Neuronal stem cell (in vitro differentiated cells): ENCODE measurements around the gene SORBS1.
A peak's percentile ranks its signal among the peaks of the same experiment; 100 is the strongest.

ENCODE experiments used
- DNase-seq: peaks from one replicate; pipeline ENCODE4 v3.0.0-alpha.2; 2013; ENCODE audit warnings: low spot score
- H2AFZ ChIP-seq: one replicate; pipeline ENCODE4 v1.6.1; 2013; ENCODE audit warnings: mild to moderate bottlenecking, low read length, inconsistent platforms
- H2AK5ac ChIP-seq: 2 replicates; pipeline ENCODE4 v1.6.1; 2013; ENCODE audit warnings: low read depth, mild to moderate bottlenecking, inconsistent platforms, low read length, moderate library complexity, mixed read lengths
- H2BK120ac ChIP-seq: 2 replicates; pipeline ENCODE4 v1.6.1; 2013; ENCODE audit warnings: low read depth, mild to moderate bottlenecking, inconsistent platforms, low read length, moderate library complexity, mixed read lengths
- H2BK12ac ChIP-seq: one replicate; pipeline ENCODE4 v1.6.1; 2013; ENCODE audit warnings: low read length, inconsistent platforms
- H2BK15ac ChIP-seq: 2 replicates; pipeline ENCODE4 v1.6.1; 2013; ENCODE audit warnings: mild to moderate bottlenecking, low read length, inconsistent platforms, mixed read lengths
- H2BK5ac ChIP-seq: one replicate; pipeline ENCODE4 v1.6.1; 2013; ENCODE audit warnings: inconsistent platforms, mild to moderate bottlenecking, low read length, moderate library complexity
- H3K14ac ChIP-seq: one replicate; pipeline ENCODE4 v1.6.1; 2013; ENCODE audit warnings: low read length, inconsistent platforms
- H3K18ac ChIP-seq: 2 replicates; pipeline ENCODE4 v1.6.1; 2013; ENCODE audit warnings: low read length, inconsistent platforms
- H3K23ac ChIP-seq: 2 replicates; pipeline ENCODE4 v1.6.1; 2013; ENCODE audit warnings: low read depth, mild to moderate bottlenecking, mixed read lengths, low read length, inconsistent platforms; ENCODE audit not compliant: poor library complexity
- H3K27ac ChIP-seq: replicated peaks from 3 replicates; pipeline ENCODE4 v1.5.1; 2013; ENCODE audit warnings: low read length, inconsistent platforms
- H3K27me3 ChIP-seq, 3 experiments: 2 replicates each; pipeline ENCODE4 v1.6.1; 2013; ENCODE audit warnings: low read length in 3 of 3, mild to moderate bottlenecking in 2 of 3, inconsistent platforms in 1 of 3, low read depth in 1 of 3, mixed read lengths in 1 of 3, moderate library complexity in 1 of 3; ENCODE audit not compliant: control insufficient read depth in 3 of 3, insufficient read depth in 3 of 3
- H3K36me3 ChIP-seq, 2 donors: replicated peaks in 1 of 2; 2 replicates each; pipeline ENCODE4 v1.6.1; 2013; ENCODE audit warnings: low read length in 2 of 2; ENCODE audit not compliant: control insufficient read depth in 2 of 2, insufficient read depth in 2 of 2
- H3K4ac ChIP-seq: 2 replicates; pipeline ENCODE4 v1.6.1; 2013; ENCODE audit warnings: inconsistent platforms, mild to moderate bottlenecking, low read length, moderate library complexity
- H3K4me1 ChIP-seq, 2 donors: 1 replicate in 1 of 2; 2 replicates in 1 of 2; pipeline ENCODE4 v1.6.1; 2013; ENCODE audit warnings: low read length in 2 of 2, low read depth in 1 of 2; ENCODE audit not compliant: control insufficient read depth in 2 of 2, insufficient read depth in 1 of 2
- H3K4me2 ChIP-seq: one replicate; pipeline ENCODE4 v1.6.1; 2013; ENCODE audit warnings: mild to moderate bottlenecking, low read length, inconsistent platforms; ENCODE audit not compliant: insufficient read depth, poor library complexity, severe bottlenecking
- H3K4me3 ChIP-seq, 2 donors: 2 replicates each; pipeline ENCODE4 v1.5.1; 2013; ENCODE audit warnings: low read length in 2 of 2, mild to moderate bottlenecking in 2 of 2, inconsistent platforms in 1 of 2, moderate library complexity in 1 of 2
- H3K79me1 ChIP-seq: one replicate; pipeline ENCODE4 v1.6.1; 2013; ENCODE audit warnings: low read depth, mild to moderate bottlenecking, inconsistent platforms, low read length, moderate library complexity
- H3K9ac ChIP-seq: one replicate; pipeline ENCODE4 v1.6.1; 2013; ENCODE audit warnings: mild to moderate bottlenecking, low read depth, low read length, inconsistent platforms; ENCODE audit not compliant: poor library complexity
- H3K9me3 ChIP-seq, 2 donors: replicated peaks in 1 of 2; 2 replicates each; pipeline versions ENCODE3 to v1.6.1; 2013; ENCODE audit warnings: low read length in 2 of 2, mild to moderate bottlenecking in 2 of 2, inconsistent platforms in 1 of 2, low read depth in 1 of 2, mixed read lengths in 1 of 2, moderate library complexity in 1 of 2; ENCODE audit not compliant: control insufficient read depth in 2 of 2, insufficient read depth in 1 of 2
- H4K8ac ChIP-seq: one replicate; pipeline ENCODE4 v1.6.1; 2013; ENCODE audit warnings: low read depth, mild to moderate bottlenecking, inconsistent platforms, low read length, moderate library complexity
- H4K91ac ChIP-seq: one replicate; pipeline ENCODE4 v1.6.1; 2013; ENCODE audit warnings: low read length, low read depth, mild to moderate bottlenecking, inconsistent platforms; ENCODE audit not compliant: poor library complexity
- WGBS, 2 donors: extraction: QIAGEN DNeasy Blood & Tissue Kit; methylation state at CpG; one replicate each; pipeline ENCODE4 v1.1.7; 2013; ENCODE audit warnings: missing lambda C conversion rate in 2 of 2, mixed read lengths in 1 of 2; ENCODE audit not compliant: insufficient read length in 2 of 2, insufficient replicate concordance in 1 of 2; ENCODE audit errors: extremely low coverage in 2 of 2; 5-methylcytosine and 5-hydroxymethylcytosine counted together

SORBS1 gene

DNA sequence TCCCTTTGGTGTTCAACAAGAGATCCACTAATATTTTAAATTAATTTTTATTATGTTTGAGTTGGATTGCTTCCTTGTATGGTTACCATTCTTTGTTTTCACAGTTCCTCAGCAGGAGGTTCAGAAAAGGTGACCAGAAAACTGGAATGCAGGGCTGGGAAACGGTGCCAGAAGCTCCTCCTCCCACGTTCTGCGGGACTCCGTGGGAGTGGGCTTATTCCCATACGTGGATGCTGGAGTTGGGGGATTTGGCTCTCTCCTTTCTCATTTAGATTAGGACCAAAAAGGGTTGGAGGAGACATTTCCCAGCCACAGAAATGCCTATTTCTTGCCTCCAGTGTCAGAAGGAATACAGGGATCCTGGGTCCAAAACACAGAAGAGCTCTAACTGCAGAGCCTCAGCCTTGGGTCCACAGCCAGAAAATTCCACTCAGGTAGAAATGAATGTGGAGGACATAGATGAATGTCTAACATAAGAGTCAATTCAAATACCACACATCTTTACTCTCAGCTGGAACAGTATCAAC lies 56.0 kb downstream of the SORBS1 start:
- Histone ChIP-seq H4K91ac (no peak overlapping the region), H4K8ac (no peak overlapping the region), H3K36me3 (no peaks in the 10 kb centered on the region), H3K27ac (no peak overlapping the region), H3K4me1 (peaks cover 4 to 15% of the 10 kb centered on the region in 2 donors), H3K9me3 (no peaks in the 10 kb centered on the region), H3K14ac (no peak overlapping the region), H2BK5ac (no peak overlapping the region), H3K23ac (no peak overlapping the region), H3K27me3 (no peaks in the 10 kb centered on the region), H2BK15ac (no peak overlapping the region), H3K4me2 (no peak overlapping the region), H3K4ac (no peak overlapping the region), H2BK12ac (no peak overlapping the region), H3K9ac (no peak overlapping the region), H2AK5ac (no peak overlapping the region), H3K79me1 (no peaks in the 10 kb centered on the region), H2BK120ac (no peak overlapping the region), H3K4me3 (no peak overlapping the region), H3K18ac (no peak overlapping the region), H2AFZ (no peak overlapping the region)
- no peak for DNase-seq
- WGBS, 2 donors, result no CpG with 5 or more reads among the region's 5 CpGs

DNA sequence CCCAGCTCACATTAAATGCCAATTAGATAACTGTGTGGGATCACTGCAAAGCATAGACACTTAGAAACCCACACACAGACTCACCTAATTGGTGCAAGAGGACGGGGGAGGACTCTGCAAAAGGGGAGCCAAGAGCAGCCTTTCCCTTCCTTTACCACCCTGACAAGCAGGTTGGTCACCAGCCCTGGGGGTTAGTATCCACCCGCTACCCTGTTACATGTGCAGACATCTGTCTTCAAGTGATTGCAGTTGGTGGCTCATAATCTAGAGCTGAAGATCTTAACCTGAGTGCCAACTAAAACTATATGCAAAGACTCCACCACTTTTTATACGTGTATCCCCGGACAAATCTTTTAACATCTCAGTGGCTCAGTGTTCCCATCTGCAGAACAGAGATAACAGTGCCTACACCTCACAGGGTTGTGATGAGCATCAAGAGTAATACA lies 56.9 kb downstream of the SORBS1 start:
- no peaks in the 10 kb centered on the region for H3K79me1 ChIP-seq
- H3K18ac ChIP-seq, result no peak overlapping the region
- H3K4me3 ChIP-seq, result no peak overlapping the region
- H3K36me3 ChIP-seq, result no peaks in the 10 kb centered on the region
- H2BK12ac ChIP-seq, result no peak overlapping the region
- H3K4me2 ChIP-seq, result no peak overlapping the region
- no peak overlapping the region for H3K27ac ChIP-seq
- peak overlapping the region; percentile 15 for H2BK15ac ChIP-seq
- no peak overlapping the region for H2BK5ac ChIP-seq
- no peak overlapping the region for H4K8ac ChIP-seq
- peaks cover 4 to 16% of the 10 kb centered on the region in 2 donors for H3K4me1 ChIP-seq
- H3K27me3 ChIP-seq, result no peaks in the 10 kb centered on the region
- no peak overlapping the region for H2AFZ ChIP-seq
- H2AK5ac ChIP-seq, result no peak overlapping the region
- no peak overlapping the region for H3K9ac ChIP-seq
- no CpG with 5 or more reads among the region's 4 CpGs for WGBS, 2 donors
- H3K23ac ChIP-seq, result no peak overlapping the region
- no peak overlapping the region for H4K91ac ChIP-seq
- DNase-seq, result no peak
- H3K14ac ChIP-seq, result no peak overlapping the region
- no peak overlapping the region for H3K4ac ChIP-seq
- H2BK120ac ChIP-seq, result no peak overlapping the region
- no peaks in the 10 kb centered on the region for H3K9me3 ChIP-seq

DNA sequence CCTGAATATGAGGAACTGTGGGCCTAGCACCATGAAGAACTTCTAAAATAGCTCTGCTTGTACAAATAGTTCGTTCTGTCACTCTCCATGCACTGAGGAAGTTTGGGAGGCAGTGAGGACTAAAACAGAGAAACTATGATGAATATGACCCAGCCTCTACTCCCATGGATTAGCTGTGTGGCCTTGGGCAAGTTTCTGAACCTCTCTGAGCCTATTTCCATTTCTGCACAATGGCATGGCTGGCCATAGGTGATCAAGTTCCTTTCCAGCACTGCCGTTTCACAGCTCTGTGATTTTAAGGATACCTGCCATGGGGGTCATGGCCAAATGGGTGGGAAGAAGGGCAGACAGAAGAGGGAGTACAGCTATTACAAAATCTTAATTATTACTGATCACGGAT lies 57.6 kb downstream of the SORBS1 start:
- no peaks in the 10 kb centered on the region for H3K79me1 ChIP-seq
- H3K18ac ChIP-seq, result no peak overlapping the region
- no peak overlapping the region for H3K4me2 ChIP-seq
- H3K27me3 ChIP-seq, result no peaks in the 10 kb centered on the region
- no peak overlapping the region for H3K4me3 ChIP-seq
- H2AFZ ChIP-seq, result no peak overlapping the region
- no peak overlapping the region for H3K4ac ChIP-seq
- no peak overlapping the region for H3K14ac ChIP-seq
- no peak overlapping the region for H2BK120ac ChIP-seq
- no peak overlapping the region for H2AK5ac ChIP-seq
- no peak for DNase-seq
- WGBS, 2 donors, result no CpG with 5 or more reads among the region's 3 CpGs
- no peak overlapping the region for H3K23ac ChIP-seq
- no peak overlapping the region for H2BK15ac ChIP-seq
- H4K8ac ChIP-seq, result no peak overlapping the region
- no peaks in the 10 kb centered on the region for H3K9me3 ChIP-seq
- H3K4me1 ChIP-seq, result peaks cover 4 to 11% of the 10 kb centered on the region in 2 donors
- H3K9ac ChIP-seq, result no peak overlapping the region
- no peak overlapping the region for H2BK12ac ChIP-seq
- no peak overlapping the region for H3K27ac ChIP-seq
- no peak overlapping the region for H2BK5ac ChIP-seq
- H3K36me3 ChIP-seq, result no peaks in the 10 kb centered on the region
- H4K91ac ChIP-seq, result no peak overlapping the region

DNA sequence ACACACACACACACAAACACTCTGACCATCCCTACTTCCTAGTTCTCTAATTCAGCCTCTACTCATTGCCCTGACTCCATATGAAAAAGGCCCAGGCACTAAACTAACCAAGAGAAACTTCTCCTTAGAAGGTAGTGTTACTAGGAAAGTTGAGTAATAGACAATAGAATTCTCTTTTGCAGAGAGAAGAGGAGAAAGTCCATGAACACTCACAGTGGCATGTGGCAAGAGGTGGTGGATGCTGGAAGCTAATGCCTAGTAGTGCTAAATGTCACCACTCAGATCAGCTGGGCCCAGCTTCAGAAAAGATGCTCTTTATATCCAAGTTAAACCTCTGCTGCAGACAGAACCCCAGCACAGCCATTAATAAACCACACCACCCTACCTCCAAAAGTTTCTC lies 58.2 kb downstream of the SORBS1 start:
- H3K14ac ChIP-seq, result no peak overlapping the region

More for the DNA sequence above, 58.2 kb downstream of the SORBS1 start:
- H3K4me3 ChIP-seq, result no peak overlapping the region
- no peak overlapping the region for H3K4me2 ChIP-seq
- no peak overlapping the region for H2BK5ac ChIP-seq
- H3K36me3 ChIP-seq, result no peaks in the 10 kb centered on the region
- H2BK15ac ChIP-seq, result no peak overlapping the region
- H2AK5ac ChIP-seq, result no peak overlapping the region
- H3K27me3 ChIP-seq, result no peaks in the 10 kb centered on the region
- H3K4ac ChIP-seq, result no peak overlapping the region
- no peak overlapping the region for H3K18ac ChIP-seq
- no peak overlapping the region for H4K8ac ChIP-seq
- no peaks in the 10 kb centered on the region for H3K79me1 ChIP-seq
- no peak overlapping the region for H2AFZ ChIP-seq
- no peak for DNase-seq
- no peak overlapping the region for H2BK12ac ChIP-seq
- H2BK120ac ChIP-seq, result no peak overlapping the region
- no peak overlapping the region for H3K27ac ChIP-seq
- H3K4me1 ChIP-seq, result peaks cover 4 to 9% of the 10 kb centered on the region in 2 donors
- peak overlapping the region; percentile 33 for H3K9ac ChIP-seq
- H4K91ac ChIP-seq, result no peak overlapping the region
- H3K23ac ChIP-seq, result no peak overlapping the region
- H3K9me3 ChIP-seq, result no peaks in the 10 kb centered on the region
